Inflammatory macrophage treated with lipopolysaccharide for 1 hour (primary cell): ENCODE data around the gene ABCB1.
"Not testable (repeated sequence)": the region's sequence is repeated elsewhere in the genome, so short reads cannot be mapped to it uniquely, and the experiment has no call there.

Source experiments
- DNase-seq, 2 donors: peaks; one replicate each; pipeline ENCODE4 v3.0.0-alpha.2; 2020 to 2022

Gene ABCB1

GRCh38 chr7:87574630-87575029 lies 26.1 kb downstream of the ABCB1 start:
- peak; percentile 39 to 73 for DNase-seq

GRCh38 chr7:87572513-87572912 lies 28.2 kb downstream of the ABCB1 start:
- DNase-seq, result not testable (repeated sequence)

GRCh38 chr7:87570178-87570577 lies 30.5 kb downstream of the ABCB1 start:
- no peak for DNase-seq

- no peak for DNase-seq
Measured at GRCh38 chr7:87567052-87567451, 33.6 kb downstream of the ABCB1 start.

DNA sequence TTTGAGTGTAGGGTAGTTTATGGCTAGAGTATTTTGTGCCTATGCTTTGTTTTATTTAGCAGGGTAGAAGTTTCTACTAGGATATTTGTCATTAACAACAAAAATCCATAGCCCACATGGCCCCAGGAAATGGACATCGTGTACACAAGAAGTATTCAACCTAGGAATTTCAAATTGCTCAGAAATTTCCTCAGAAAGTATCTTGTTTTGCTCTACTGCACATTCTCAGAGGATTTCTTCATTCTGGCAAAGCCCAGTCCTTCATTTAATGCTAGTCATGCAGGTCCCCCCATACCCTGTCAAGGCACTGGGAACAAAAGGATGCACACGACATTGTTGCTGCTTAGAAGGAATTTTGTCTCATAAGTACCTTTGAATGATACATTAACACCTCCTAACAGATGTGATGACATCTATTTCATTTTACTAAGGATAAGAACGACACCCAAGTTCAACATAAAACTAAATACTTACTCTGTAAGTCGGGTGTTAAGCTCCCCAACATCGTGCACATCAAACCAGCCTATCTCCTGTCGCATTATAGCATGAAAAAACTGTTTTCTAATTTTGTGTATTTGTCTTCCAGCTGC lies 34.3 kb downstream of the ABCB1 start:
- no peak for DNase-seq

GRCh38 chr7:87565877-87566276 lies 34.8 kb downstream of the ABCB1 start:
- no peak for DNase-seq

GRCh38 chr7:87564296-87564963 lies 36.3 kb downstream of the ABCB1 start:
- DNase-seq, result peak; percentile 8 to 19

- DNase-seq, result no peak
Measured at GRCh38 chr7:87561702-87562101, 39.0 kb downstream of the ABCB1 start.

DNA sequence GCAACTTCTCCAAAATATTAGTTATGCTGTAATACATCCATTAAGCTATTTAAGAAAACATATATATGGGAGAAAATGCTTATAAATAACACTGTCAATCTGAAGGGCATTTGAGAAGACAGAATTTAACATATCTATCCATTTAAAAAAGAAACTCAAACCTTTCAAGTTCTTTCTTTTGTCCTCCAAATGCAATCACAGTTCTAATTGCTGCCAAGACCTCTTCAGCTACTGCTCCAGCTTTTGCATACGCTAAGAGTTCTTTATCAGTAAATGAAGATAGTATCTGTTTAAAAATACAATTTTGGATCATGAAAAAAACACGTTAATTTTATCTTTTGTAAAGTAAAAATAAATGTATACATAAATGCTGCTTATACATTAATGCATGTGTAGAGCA lies 39.6 kb downstream of the ABCB1 start:
- no peak for DNase-seq

- no peak for DNase-seq
Measured at GRCh38 chr7:87552351-87552900, 48.3 kb downstream of the ABCB1 start.

GRCh38 chr7:87548123-87548919 lies 52.4 kb downstream of the ABCB1 start:
- DNase-seq, result no peak

DNA sequence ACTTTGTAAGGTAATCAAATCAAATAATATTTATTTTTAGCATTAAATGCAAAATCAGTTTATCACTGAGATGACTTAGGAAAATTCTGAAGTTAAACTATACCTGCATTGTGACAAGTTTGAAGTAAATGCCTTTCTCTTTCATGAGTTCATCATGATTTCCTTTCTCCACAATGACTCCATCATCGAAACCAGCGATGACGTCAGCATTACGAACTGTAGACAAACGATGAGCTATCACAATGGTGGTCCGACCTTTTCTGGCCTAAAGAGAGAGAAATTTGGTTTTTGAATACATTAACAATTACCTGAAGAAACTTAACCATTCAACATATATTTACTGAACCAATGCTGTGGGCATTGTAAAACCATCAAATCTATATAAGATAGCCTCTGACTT lies 54.9 kb downstream of the ABCB1 start:
- no peak for DNase-seq

DNA sequence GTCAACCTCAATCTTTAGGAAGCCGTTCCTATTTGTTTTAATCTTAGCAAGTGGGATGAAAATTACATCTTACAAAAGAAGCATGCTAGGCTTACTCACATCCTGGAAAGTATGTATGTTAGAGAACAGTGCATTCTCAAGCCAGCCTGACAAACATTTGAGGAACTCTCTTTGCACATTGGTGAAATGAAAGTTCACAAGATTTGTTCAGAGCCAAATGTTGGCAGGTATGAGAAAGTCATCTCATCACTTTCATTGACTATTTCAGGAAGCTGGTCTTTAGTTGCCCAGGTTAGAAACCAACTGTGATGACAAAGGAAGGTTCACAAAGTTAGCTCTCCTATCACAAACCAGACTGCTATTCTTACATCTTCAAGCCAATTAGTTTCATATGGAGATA lies 57.1 kb downstream of the ABCB1 start:
- DNase-seq, result peak in 1 of 2 donors; percentile 13

DNA sequence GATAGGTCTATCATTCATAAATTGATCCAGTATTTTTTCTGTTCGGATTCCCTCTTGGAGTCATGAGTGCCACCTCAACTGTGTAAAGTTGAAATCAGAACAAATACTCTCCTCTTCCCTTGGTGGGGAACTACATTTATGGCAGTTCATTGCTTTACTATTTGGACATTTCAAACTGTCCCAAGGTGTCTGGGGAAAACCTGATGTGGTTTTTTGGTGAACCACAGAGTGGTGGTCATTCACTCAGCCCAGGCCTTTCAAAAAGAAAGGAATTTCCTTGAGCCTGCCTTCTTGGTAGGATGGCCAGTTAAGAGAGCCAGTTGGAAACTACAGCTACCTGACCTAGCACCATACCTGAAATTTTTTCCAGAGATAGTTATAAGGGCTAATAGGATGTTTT lies 59.0 kb downstream of the ABCB1 start:
- DNase-seq, result no peak

DNA sequence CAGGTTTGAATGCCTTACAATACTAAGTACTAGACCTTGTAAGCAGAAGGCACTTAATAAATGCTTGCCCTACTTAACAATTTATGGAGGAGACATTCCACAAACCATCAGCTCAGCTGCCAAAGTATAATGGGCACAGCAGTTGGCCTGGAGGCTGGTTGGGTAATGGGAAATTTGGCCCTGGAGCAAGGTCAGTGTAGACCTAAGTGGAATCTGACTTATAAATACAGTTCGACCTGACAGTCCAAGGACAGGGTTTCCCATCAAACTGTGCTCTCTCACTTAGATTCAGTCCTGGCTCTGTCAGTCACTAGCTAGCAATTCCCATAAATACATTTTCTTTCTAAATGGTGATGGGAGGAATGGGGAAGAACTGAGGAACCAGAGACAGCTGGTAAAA lies 62.6 kb downstream of the ABCB1 start:
- DNase-seq, result no peak

DNA sequence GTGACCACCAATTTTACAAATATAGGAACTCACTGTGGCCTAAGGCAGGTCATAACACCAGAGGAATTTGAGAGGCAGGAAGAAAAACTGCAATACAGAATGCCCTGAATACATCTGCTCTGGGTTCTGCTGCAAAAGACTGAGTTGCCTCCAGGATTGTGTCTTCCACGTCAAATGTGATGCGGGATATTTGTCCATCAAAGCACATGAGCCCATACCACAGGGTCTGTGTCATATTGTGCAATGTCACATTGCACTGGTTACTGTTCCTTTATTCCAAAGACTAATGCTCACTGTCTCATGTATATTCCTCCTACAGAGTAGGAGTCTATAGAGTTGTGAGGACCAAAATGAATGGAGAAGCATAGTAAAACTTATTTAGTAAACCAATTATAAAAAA lies 66.6 kb downstream of the ABCB1 start:
- no peak for DNase-seq

DNA sequence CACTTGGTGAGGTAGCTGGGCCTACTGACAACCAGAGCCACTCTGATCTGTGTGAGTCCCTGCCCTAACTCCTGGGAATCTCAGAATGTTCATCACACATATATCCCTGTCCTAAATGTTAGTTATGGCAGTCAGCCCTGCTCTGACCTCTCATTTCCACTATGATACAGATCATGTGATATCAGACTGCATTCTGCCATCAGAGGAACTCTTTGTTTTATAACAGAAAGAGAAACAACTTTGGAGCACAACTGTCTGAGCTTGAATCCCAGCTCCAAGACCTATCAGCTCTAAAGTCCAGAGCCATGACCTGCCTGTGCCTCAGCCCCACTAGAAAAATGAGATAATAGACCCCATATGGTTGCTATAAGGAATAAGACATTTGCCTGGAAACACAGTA lies 70.6 kb downstream of the ABCB1 start:
- no peak for DNase-seq

- no peak for DNase-seq
Measured at GRCh38 chr7:87528730-87529129, 72.0 kb downstream of the ABCB1 start.

DNA sequence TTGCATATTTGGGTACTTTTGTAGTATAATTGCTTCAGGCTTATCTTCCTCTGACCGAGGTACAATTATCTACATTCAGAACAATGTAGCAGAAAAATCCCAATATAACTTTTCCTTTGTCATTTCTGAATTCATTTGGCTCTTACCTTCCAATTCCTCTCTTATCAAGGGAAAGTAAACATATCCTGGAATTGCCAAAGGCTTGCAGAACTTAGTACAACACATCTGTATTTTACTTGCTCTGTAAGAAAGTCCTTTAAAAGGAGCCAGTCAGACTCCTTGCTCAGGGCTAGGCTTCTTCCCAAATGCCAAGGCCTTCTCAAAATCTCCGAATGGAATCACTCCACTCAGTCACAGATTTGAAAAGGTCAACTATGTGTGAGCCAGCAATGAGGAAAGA lies 81.9 kb downstream of the ABCB1 start:
- no peak for DNase-seq

- no peak for DNase-seq
Measured at GRCh38 chr7:87517891-87518290, 82.8 kb downstream of the ABCB1 start.

GRCh38 chr7:87517136-87517815 lies 83.4 kb downstream of the ABCB1 start:
- peak in 1 of 2 donors; percentile 4 for DNase-seq

GRCh38 chr7:87513735-87514335 lies 86.8 kb downstream of the ABCB1 start:
- DNase-seq, result no peak

DNA sequence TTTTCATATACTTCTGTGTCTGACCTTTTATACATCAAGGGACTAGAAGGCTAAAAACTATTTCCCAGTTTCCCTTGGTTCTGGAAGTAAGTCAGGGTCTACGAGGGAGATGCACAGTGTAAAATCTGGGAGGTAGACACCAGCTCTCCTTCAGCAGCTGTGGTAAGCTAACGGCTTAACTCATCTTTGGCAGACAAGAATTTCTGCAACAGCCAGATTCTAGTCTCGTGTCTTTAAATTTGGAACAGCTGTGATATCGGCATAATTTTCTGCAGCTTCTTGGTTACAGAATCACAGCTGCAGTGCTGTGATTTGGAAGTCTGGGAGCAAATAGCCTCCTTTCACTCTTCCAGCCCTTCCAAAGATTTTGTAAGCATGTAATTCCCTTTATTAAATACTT lies 87.8 kb downstream of the ABCB1 start:
- DNase-seq, result no peak
